NCI-H187 (cell line): ENCODE data around the gene RPS8.
A peak's percentile ranks its signal among the peaks of the same experiment; 100 is the strongest.
"Not testable (repeated sequence)": the region's sequence is repeated elsewhere in the genome, so short reads cannot be mapped to it uniquely, and the experiment has no call there.

Experiments used
- DNase-seq, 2 experiments: peaks; one replicate each; lab custom pipeline; 2025; lab: John Stamatoyannopoulos, UW

Gene RPS8

GRCh38 chr1:44803062-44803311, 27.6 kb downstream of the RPS8 start:
- DNase-seq = no peak

- DNase-seq = no peak
These were observed 28.2 kb downstream of the RPS8 start for GRCh38 chr1:44803312-44804095.

- DNase-seq = no peak
These were observed 30.1 kb downstream of the RPS8 start for GRCh38 chr1:44805311-44806024.

GRCh38 chr1:44806025-44806703, 30.8 kb downstream of the RPS8 start:
- DNase-seq = no peak

GRCh38 chr1:44806704-44807363, 31.5 kb downstream of the RPS8 start, which contains the start of gene DYNLT4:
Gene DYNLT4, minus strand, starts transcription at chr1:44807351. Its CDS starts 683 bp downstream, at chr1:44806668.
- no peak for DNase-seq

GRCh38 chr1:44807364-44808062, 32.2 kb downstream of the RPS8 start:
- no peak for DNase-seq

GRCh38 chr1:44808063-44808937, 33.0 kb downstream of the RPS8 start, which contains the start of gene BTBD19:
Gene BTBD19, plus strand, starts transcription at chr1:44808523. Its CDS starts 298 bp downstream, at chr1:44808821.
- no peak for DNase-seq

- DNase-seq = no peak
These were observed 33.9 kb downstream of the RPS8 start for GRCh38 chr1:44808938-44809917.

GRCh38 chr1:44810101-44810761, 34.9 kb downstream of the RPS8 start:
- DNase-seq = no peak

GRCh38 chr1:44810762-44811105, 35.4 kb downstream of the RPS8 start:
- DNase-seq = not testable (repeated sequence)

- DNase-seq = no peak
These were observed 35.9 kb downstream of the RPS8 start for GRCh38 chr1:44811234-44811633.

GRCh38 chr1:44812822-44813543, 37.6 kb downstream of the RPS8 start:
- no peak for DNase-seq

- DNase-seq = not testable (repeated sequence)
These were observed 40.6 kb downstream of the RPS8 start for GRCh38 chr1:44815926-44816325.

- DNase-seq = no peak
These were observed 42.0 kb downstream of the RPS8 start for GRCh38 chr1:44817307-44817706.

GRCh38 chr1:44817771-44818495, 42.6 kb downstream of the RPS8 start:
- no peak for DNase-seq

- no peak for DNase-seq
These were observed 43.9 kb downstream of the RPS8 start for GRCh38 chr1:44819196-44819607.

GRCh38 chr1:44819608-44820327, 44.4 kb downstream of the RPS8 start:
- peak in 1 of 2 experiments; percentile 32 for DNase-seq
